ENCODE data around the gene PRDM9. TPM values are rescaled to one million over a fixed set of nuclear protein-coding genes. Genes with fewer than 3 reads are reported as not detected.
"Not testable (repeated sequence)": the region's sequence is repeated elsewhere in the genome, so short reads cannot be mapped to it uniquely, and the experiment has no call there.

Gene PRDM9
- total and polyA plus RNA-seq, 3 experiments from 2014 or later, result not detected

DNA sequence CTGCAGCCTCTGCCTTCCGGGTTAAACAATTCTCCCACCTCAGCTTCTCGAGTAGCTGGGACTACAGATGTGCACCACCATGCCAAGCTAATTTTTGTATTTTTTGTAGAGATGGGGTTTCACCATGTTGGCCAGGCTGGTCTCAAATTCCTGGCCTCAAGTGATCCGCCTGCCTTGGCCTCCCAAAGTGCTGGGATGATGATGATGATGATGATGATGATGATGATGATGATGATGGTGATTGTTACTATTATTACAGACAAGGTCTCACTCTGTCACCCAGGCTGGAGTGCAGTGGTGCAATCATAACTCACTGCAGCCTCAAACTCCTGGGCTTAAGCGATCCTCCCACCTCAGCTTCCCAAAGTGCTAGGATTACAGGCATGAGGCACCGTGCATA lies 3.0 kb downstream of the PRDM9 start:
- H3K9me3 Mint-ChIP-seq, result peaks cover 8 to 47% (median 21%) of the 10 kb centered on the region in 5 donors
- DNase-seq; POLR2A ChIA-PET; H3K4me1 Mint-ChIP-seq; H3K4me3 ChIP-seq (ENCODE audit: low read length); H3K4me1 ChIP-seq (ENCODE audit: insufficient read depth, low read length); H3K36me3 Mint-ChIP-seq; H3K36me3 ChIP-seq (ENCODE audit: insufficient read depth, low read length); H3K27me3 ChIP-seq (ENCODE audit: insufficient read depth, low read length, poor library complexity, severe bottlenecking); H3K9me3 ChIP-seq (ENCODE audit: low read length); H3K27ac ChIP-seq (ENCODE audit: low read depth, low read length); H3K4me3 Mint-ChIP-seq; H3K27ac Mint-ChIP-seq; H3K27me3 Mint-ChIP-seq; CTCF ChIA-PET: not testable (repeated sequence)

- CTCF ChIA-PET, result no interaction called here
- peaks cover 8 to 41% (median 17%) of the 10 kb centered on the region in 5 donors for H3K9me3 Mint-ChIP-seq
- Histone ChIP-seq H3K36me3 (ENCODE audit: insufficient read depth, low read length) (no peaks in the 10 kb centered on the region), H3K27ac (ENCODE audit: low read depth, low read length) (no peak overlapping the region), H3K4me1 (ENCODE audit: insufficient read depth, low read length) (no peaks in the 10 kb centered on the region), H3K9me3 (ENCODE audit: low read length) (no peaks in the 10 kb centered on the region), H3K4me3 (ENCODE audit: low read length) (no peak overlapping the region), H3K27me3 (ENCODE audit: insufficient read depth, low read length, poor library complexity, severe bottlenecking) (no peaks in the 10 kb centered on the region)
- DNase-seq, result no peak
- H3K36me3 Mint-ChIP-seq, result peaks cover 0 to 4% (median 0%) of the 10 kb centered on the region in 3 donors
- H3K27ac Mint-ChIP-seq, result no peak overlapping the region
- no peaks in the 10 kb centered on the region for H3K4me1 Mint-ChIP-seq
- H3K27me3 Mint-ChIP-seq, result no peaks in the 10 kb centered on the region
- POLR2A ChIA-PET, result no interaction called here
- H3K4me3 Mint-ChIP-seq, result no peak overlapping the region
Measured at GRCh38 chr5:23522553-23522952, 15.1 kb downstream of the PRDM9 start.

- no peak overlapping the region for H3K27ac Mint-ChIP-seq
- Histone ChIP-seq H3K4me3 (ENCODE audit: low read length) (no peak overlapping the region), H3K4me1 (ENCODE audit: insufficient read depth, low read length) (no peaks in the 10 kb centered on the region), H3K9me3 (ENCODE audit: low read length) (no peaks in the 10 kb centered on the region), H3K27ac (ENCODE audit: low read depth, low read length) (no peak overlapping the region), H3K36me3 (ENCODE audit: insufficient read depth, low read length) (no peaks in the 10 kb centered on the region), H3K27me3 (ENCODE audit: insufficient read depth, low read length, poor library complexity, severe bottlenecking) (no peaks in the 10 kb centered on the region)
- ChIA-PET POLR2A (no interaction called here), CTCF (no interaction called here)
- peaks cover 0 to 4% (median 0%) of the 10 kb centered on the region in 3 donors for H3K36me3 Mint-ChIP-seq
- H3K9me3 Mint-ChIP-seq, result peaks cover 8 to 43% (median 19%) of the 10 kb centered on the region in 5 donors
- H3K4me3 Mint-ChIP-seq, result no peak overlapping the region
- DNase-seq, result no peak
- no peaks in the 10 kb centered on the region for H3K27me3 Mint-ChIP-seq
- no peaks in the 10 kb centered on the region for H3K4me1 Mint-ChIP-seq
Measured at GRCh38 chr5:23523031-23523430, 15.6 kb downstream of the PRDM9 start.

DNA sequence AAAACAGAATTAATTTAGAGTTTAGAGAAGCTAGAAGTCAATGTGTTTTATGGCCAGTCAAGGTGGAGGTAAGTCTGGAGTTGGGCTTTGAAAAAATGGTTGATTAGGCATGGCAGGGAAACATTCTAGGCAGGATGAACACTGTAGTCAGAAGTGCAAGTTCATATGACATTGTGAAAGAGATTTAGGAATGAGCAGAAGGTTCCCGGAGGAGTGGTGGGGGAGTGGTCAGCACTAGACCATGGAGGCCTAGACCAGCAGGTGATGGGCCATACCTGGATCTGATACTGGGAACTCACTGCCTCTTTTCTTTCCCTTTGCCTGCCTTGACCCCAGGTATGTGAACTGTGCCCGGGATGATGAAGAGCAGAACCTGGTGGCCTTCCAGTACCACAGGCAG lies 16.6 kb downstream of the PRDM9 start:
- Mint-ChIP-seq H3K36me3 (peaks cover 0 to 5% (median 0%) of the 10 kb centered on the region in 3 donors), H3K27ac (no peak overlapping the region), H3K9me3 (peaks cover 14 to 41% (median 25%) of the 10 kb centered on the region in 5 donors), H3K4me3 (no peak overlapping the region), H3K27me3 (no peaks in the 10 kb centered on the region), H3K4me1 (no peaks in the 10 kb centered on the region)
- no peak overlapping the region for H3K27ac ChIP-seq (ENCODE audit: low read depth, low read length)
- ChIA-PET CTCF (no interaction called here), POLR2A (no interaction called here)
- no peaks in the 10 kb centered on the region for H3K9me3 ChIP-seq (ENCODE audit: low read length)
- H3K4me3 ChIP-seq (ENCODE audit: low read length), result no peak overlapping the region
- H3K27me3 ChIP-seq (ENCODE audit: insufficient read depth, low read length, poor library complexity, severe bottlenecking), result no peaks in the 10 kb centered on the region
- H3K4me1 ChIP-seq (ENCODE audit: insufficient read depth, low read length), result no peaks in the 10 kb centered on the region
- no peak for DNase-seq
- no peaks in the 10 kb centered on the region for H3K36me3 ChIP-seq (ENCODE audit: insufficient read depth, low read length)

DNA sequence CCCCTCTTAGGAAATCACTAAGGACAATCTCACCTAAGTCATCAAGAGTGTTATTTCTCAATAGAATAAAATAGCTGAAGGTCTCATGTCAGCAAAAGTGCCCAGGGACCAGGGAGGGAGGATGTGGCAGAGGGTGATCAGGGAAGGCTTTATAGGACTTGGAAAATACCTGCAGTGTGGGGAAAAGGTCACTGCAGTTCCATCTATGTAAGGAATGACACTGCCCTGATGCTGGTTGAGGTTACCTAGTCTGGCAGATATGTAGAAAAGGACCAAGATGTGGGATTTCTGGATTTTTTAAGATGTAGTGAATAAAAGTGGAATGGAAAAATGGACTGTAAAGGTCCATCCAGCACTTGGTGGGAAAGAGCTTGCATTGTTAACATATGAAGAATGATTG lies 18.3 kb downstream of the PRDM9 start:
- H3K4me3 Mint-ChIP-seq, result no peak overlapping the region
- Histone ChIP-seq H3K27me3 (ENCODE audit: insufficient read depth, low read length, poor library complexity, severe bottlenecking) (no peaks in the 10 kb centered on the region), H3K4me3 (ENCODE audit: low read length) (no peak overlapping the region), H3K27ac (ENCODE audit: low read depth, low read length) (no peak overlapping the region), H3K9me3 (ENCODE audit: low read length) (no peaks in the 10 kb centered on the region), H3K36me3 (ENCODE audit: insufficient read depth, low read length) (no peaks in the 10 kb centered on the region), H3K4me1 (ENCODE audit: insufficient read depth, low read length) (no peaks in the 10 kb centered on the region)
- peaks cover 0 to 2% (median 0%) of the 10 kb centered on the region in 3 donors for H3K36me3 Mint-ChIP-seq
- peaks cover 14 to 37% (median 24%) of the 10 kb centered on the region in 5 donors for H3K9me3 Mint-ChIP-seq
- CTCF ChIA-PET, result no interaction called here
- H3K4me1 Mint-ChIP-seq, result no peaks in the 10 kb centered on the region
- DNase-seq, result no peak
- H3K27me3 Mint-ChIP-seq, result no peaks in the 10 kb centered on the region
- POLR2A ChIA-PET, result no interaction called here
- no peak overlapping the region for H3K27ac Mint-ChIP-seq

DNA sequence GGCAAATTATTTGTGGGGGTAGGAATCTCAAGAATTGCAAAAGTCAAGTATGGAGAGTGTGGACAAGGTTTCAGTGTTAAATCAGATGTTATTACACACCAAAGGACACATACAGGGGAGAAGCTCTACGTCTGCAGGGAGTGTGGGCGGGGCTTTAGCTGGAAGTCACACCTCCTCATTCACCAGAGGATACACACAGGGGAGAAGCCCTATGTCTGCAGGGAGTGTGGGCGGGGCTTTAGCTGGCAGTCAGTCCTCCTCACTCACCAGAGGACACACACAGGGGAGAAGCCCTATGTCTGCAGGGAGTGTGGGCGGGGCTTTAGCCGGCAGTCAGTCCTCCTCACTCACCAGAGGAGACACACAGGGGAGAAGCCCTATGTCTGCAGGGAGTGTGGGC lies 19.2 kb downstream of the PRDM9 start:
- H3K4me1 ChIP-seq (ENCODE audit: insufficient read depth, low read length); H3K27me3 Mint-ChIP-seq; H3K36me3 Mint-ChIP-seq; H3K27ac Mint-ChIP-seq; H3K4me3 Mint-ChIP-seq; H3K36me3 ChIP-seq (ENCODE audit: insufficient read depth, low read length); CTCF ChIA-PET; POLR2A ChIA-PET; H3K27me3 ChIP-seq (ENCODE audit: insufficient read depth, low read length, poor library complexity, severe bottlenecking); H3K9me3 ChIP-seq (ENCODE audit: low read length); H3K27ac ChIP-seq (ENCODE audit: low read depth, low read length); H3K4me3 ChIP-seq (ENCODE audit: low read length); H3K4me1 Mint-ChIP-seq; DNase-seq: not testable (repeated sequence)
- H3K9me3 Mint-ChIP-seq, result peaks cover 14 to 38% (median 28%) of the 10 kb centered on the region in 5 donors

DNA sequence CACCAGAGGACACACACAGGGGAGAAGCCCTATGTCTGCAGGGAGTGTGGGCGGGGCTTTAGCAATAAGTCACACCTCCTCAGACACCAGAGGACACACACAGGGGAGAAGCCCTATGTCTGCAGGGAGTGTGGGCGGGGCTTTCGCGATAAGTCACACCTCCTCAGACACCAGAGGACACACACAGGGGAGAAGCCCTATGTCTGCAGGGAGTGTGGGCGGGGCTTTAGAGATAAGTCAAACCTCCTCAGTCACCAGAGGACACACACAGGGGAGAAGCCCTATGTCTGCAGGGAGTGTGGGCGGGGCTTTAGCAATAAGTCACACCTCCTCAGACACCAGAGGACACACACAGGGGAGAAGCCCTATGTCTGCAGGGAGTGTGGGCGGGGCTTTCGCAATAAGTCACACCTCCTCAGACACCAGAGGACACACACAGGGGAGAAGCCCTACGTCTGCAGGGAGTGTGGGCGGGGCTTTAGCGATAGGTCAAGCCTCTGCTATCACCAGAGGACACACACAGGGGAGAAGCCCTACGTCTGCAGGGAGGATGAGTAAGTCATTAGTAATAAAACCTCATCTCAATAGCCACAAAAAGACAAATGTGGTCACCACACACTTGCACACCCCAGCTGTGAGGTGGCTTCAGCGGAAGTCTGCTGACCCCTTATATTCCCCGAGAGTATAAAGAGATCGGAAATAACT lies 20.0 kb downstream of the PRDM9 start:
- CTCF ChIA-PET; POLR2A ChIA-PET; H3K36me3 Mint-ChIP-seq; H3K27me3 ChIP-seq (ENCODE audit: insufficient read depth, low read length, poor library complexity, severe bottlenecking); DNase-seq; H3K4me3 Mint-ChIP-seq; H3K4me1 Mint-ChIP-seq; H3K4me3 ChIP-seq (ENCODE audit: low read length); H3K27ac ChIP-seq (ENCODE audit: low read depth, low read length); H3K9me3 ChIP-seq (ENCODE audit: low read length); H3K27me3 Mint-ChIP-seq; H3K27ac Mint-ChIP-seq; H3K4me1 ChIP-seq (ENCODE audit: insufficient read depth, low read length); H3K36me3 ChIP-seq (ENCODE audit: insufficient read depth, low read length): not testable (repeated sequence)
- peaks cover 14 to 33% (median 24%) of the 10 kb centered on the region in 5 donors for H3K9me3 Mint-ChIP-seq

GRCh38 chr5:23528677-23529076 lies 21.3 kb downstream of the PRDM9 start:
- H3K4me3 ChIP-seq (ENCODE audit: low read length), result no peak overlapping the region
- Mint-ChIP-seq H3K27me3 (no peaks in the 10 kb centered on the region), H3K27ac (no peak overlapping the region), H3K9me3 (peaks cover 14 to 35% (median 24%) of the 10 kb centered on the region in 5 donors), H3K4me1 (no peaks in the 10 kb centered on the region), H3K4me3 (no peak overlapping the region), H3K36me3 (peaks cover 0 to 1% (median 0%) of the 10 kb centered on the region in 3 donors)
- no peak overlapping the region for H3K27ac ChIP-seq (ENCODE audit: low read depth, low read length)
- ChIA-PET CTCF (no interaction called here), POLR2A (no interaction called here)
- DNase-seq, result no peak
- H3K9me3 ChIP-seq (ENCODE audit: low read length), result no peaks in the 10 kb centered on the region
- H3K4me1 ChIP-seq (ENCODE audit: insufficient read depth, low read length), result no peaks in the 10 kb centered on the region
- no peaks in the 10 kb centered on the region for H3K27me3 ChIP-seq (ENCODE audit: insufficient read depth, low read length, poor library complexity, severe bottlenecking)
- no peaks in the 10 kb centered on the region for H3K36me3 ChIP-seq (ENCODE audit: insufficient read depth, low read length)

All from CD8-positive, alpha-beta memory T cell (primary cell).